Endothelial cell of umbilical vein (primary cell): ENCODE results near the gene TIAM1.

Experiments
- CTCF ChIP-seq, 2 donors: IDR thresholded peaks; 1 replicate in 1 of 2; 2 replicates in 1 of 2; pipeline ENCODE4 v1.5.1; 2011; ENCODE audit warnings: low read length in 2 of 2, mild to moderate bottlenecking in 2 of 2, moderate library complexity in 2 of 2, control low read depth in 1 of 2, inconsistent platforms in 1 of 2, low read depth in 1 of 2; ENCODE audit not compliant: insufficient read depth in 1 of 2; ENCODE audit errors: extremely low read depth in 1 of 2
- EZH2 ChIP-seq: IDR thresholded peaks from 2 replicates; pipeline ENCODE4 v1.6.1; 2012; ENCODE audit warnings: borderline replicate concordance, low read depth, mild to moderate bottlenecking, moderate library complexity, low read length, inconsistent platforms; ENCODE audit not compliant: severe bottlenecking
- FOS ChIP-seq: IDR thresholded peaks from 2 replicates; pipeline ENCODE4 v1.6.1; 2011; ENCODE audit warnings: mild to moderate bottlenecking, low read length, moderate library complexity, borderline replicate concordance; ENCODE audit not compliant: insufficient read depth
- JUN ChIP-seq: IDR thresholded peaks from 2 replicates; pipeline ENCODE4 v1.6.1; 2011; ENCODE audit warnings: borderline replicate concordance, low read depth; ENCODE audit not compliant: insufficient read length, insufficient read depth
- MYC ChIP-seq: IDR thresholded peaks from one replicate; pipeline ENCODE4 v1.6.1; 2011; ENCODE audit warnings: mild to moderate bottlenecking, low read depth, low read length
- POLR2A ChIP-seq: IDR thresholded peaks from 2 replicates; pipeline ENCODE4 v1.6.1; 2012; ENCODE audit warnings: low read depth, mild to moderate bottlenecking, control low read depth, low read length
- POLR2AphosphoS5 ChIP-seq: IDR thresholded peaks from 2 replicates; pipeline ENCODE4 v1.6.1; 2012; ENCODE audit warnings: low read depth, mild to moderate bottlenecking, control low read depth, low read length, moderate library complexity; ENCODE audit not compliant: insufficient read depth

DNA sequence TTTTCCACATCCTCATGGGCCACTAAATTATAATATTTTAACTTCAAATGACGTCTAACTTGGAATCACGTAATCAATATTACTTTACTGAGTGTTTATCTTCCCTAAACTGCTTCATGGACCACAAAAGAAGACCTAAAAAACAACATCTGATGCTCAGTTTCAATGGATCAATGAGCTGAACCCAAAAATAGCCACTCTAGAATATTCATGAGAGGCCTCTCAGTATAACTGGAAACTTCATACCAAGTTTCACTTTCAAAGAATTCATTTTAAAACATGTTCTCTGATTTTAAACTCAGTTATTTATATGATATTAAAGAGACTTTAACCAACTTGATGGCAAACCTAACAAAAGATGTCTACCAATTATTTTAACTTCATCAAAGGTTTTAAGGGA, 23.7 kb upstream of the TIAM1 start:
- TF ChIP-seq POLR2A (no peak), EZH2 (no peak), POLR2AphosphoS5 (no peak), CTCF (IDR thresholded peaks at IDR 0.05; ENCODE audit: extremely low read depth in 1 of 2, insufficient read depth in 1 of 2, low read depth in 1 of 2, low read length in 2 of 2) (no peak), FOS (no peak), MYC (no peak), JUN (no peak)
